B cell (primary cell): ENCODE measurements around the gene ATP11A. TPM values are rescaled to one million over a fixed set of nuclear protein-coding genes. Genes with fewer than 3 reads are reported as not detected.

Source experiments
- ATAC-seq: fragments of 200-7000 bp; cut with Tn5 transposase; one replicate; pipeline ENCODE4 v1.10.0; 2021; ENCODE audit warnings: low read depth, mild to moderate bottlenecking, moderate number of reproducible peaks, moderate library complexity
- CTCF ChIA-PET: fragments of 350-600 bp; sonication (Branson Sonifier 250); formaldehyde crosslinking; loops from one replicate; lab custom pipeline; 2021; ENCODE audit warnings: antibody characterized with exemption, inconsistent platforms; lab: Charles Lee
- POLR2A ChIA-PET: fragments of 350-600 bp; sonication (Branson Sonifier 250); formaldehyde crosslinking; loops from one replicate; lab custom pipeline; 2021; ENCODE audit warnings: antibody characterized with exemption; lab: Charles Lee
- DNase-seq: peaks from one replicate; pipeline ENCODE4 v3.0.0; 2013
- H2AFZ ChIP-seq: 2 replicates; pipeline ENCODE4 v1.6.1; 2012; ENCODE audit warnings: mild to moderate bottlenecking, low read depth, low read length; ENCODE audit not compliant: insufficient read depth, poor library complexity, severe bottlenecking
- H3K27ac ChIP-seq, 2 donors: 1 replicate in 1 of 2; 2 replicates in 1 of 2; pipeline ENCODE4 v1.5.1; 2012 to 2013; ENCODE audit warnings: low read length in 2 of 2, mild to moderate bottlenecking in 2 of 2, moderate library complexity in 1 of 2
- H3K27me3 ChIP-seq, 4 experiments: fragments of 200-600 bp in 1 of 4; sonication (generic) in 1 of 4; replicated peaks in 1 of 4; 1 replicate in 2 of 4; 2 replicates in 2 of 4; pipeline versions ENCODE4 v1.6.1 to v1.7.0; 2013 to 2016; ENCODE audit warnings: low read length in 3 of 4, mild to moderate bottlenecking in 2 of 4, mixed read lengths in 1 of 4, moderate library complexity in 1 of 4; ENCODE audit not compliant: insufficient read depth in 4 of 4, control insufficient read depth in 3 of 4; ENCODE audit errors: control extremely low read depth in 1 of 4
- H3K36me3 ChIP-seq, 2 experiments: replicated peaks in 1 of 2; 1 replicate in 1 of 2; 2 replicates in 1 of 2; pipeline versions ENCODE4 v1.6.1 to v1.7.1; 2013; ENCODE audit warnings: low read length in 1 of 2; ENCODE audit not compliant: insufficient read depth in 2 of 2, control insufficient read depth in 1 of 2; ENCODE audit errors: control extremely low read depth in 1 of 2, extremely low read depth in 1 of 2
- H3K4me1 ChIP-seq, 2 donors: fragments of 200-600 bp in 1 of 2; sonication (generic) in 1 of 2; 1 replicate in 1 of 2; 2 replicates in 1 of 2; pipeline versions ENCODE4 v1.5.1 to v1.6.1; 2013 to 2017; ENCODE audit warnings: low read length in 2 of 2; ENCODE audit not compliant: control insufficient read depth in 2 of 2, insufficient read depth in 2 of 2
- H3K4me2 ChIP-seq: replicated peaks from 2 replicates; pipeline ENCODE3; 2012; ENCODE audit warnings: mild to moderate bottlenecking, low read depth, low read length; ENCODE audit not compliant: poor library complexity, severe bottlenecking
- H3K4me3 ChIP-seq, 5 experiments: fragments of 200-600 bp in 1 of 5; sonication (generic) in 1 of 5; 1 replicate in 3 of 5; 2 replicates in 2 of 5; pipeline versions ENCODE4 v1.5.1 to v1.7.0; 2011 to 2016; ENCODE audit warnings: low read length in 4 of 5, mild to moderate bottlenecking in 4 of 5, low read depth in 2 of 5, control low read depth in 1 of 5, moderate library complexity in 1 of 5; ENCODE audit not compliant: insufficient read depth in 1 of 5; ENCODE audit errors: control extremely low read depth in 1 of 5, extremely low read depth in 1 of 5
- H3K79me2 ChIP-seq: fragments of 200-600 bp; sonication (generic); one replicate; pipeline ENCODE4 v1.6.0; 2016; ENCODE audit warnings: low read length; ENCODE audit not compliant: control insufficient read depth, insufficient read depth
- H3K9ac ChIP-seq: fragments of 200-600 bp; sonication (generic); 2 replicates; pipeline ENCODE4 v1.6.1; 2017; ENCODE audit warnings: mild to moderate bottlenecking, low read length, moderate library complexity
- H3K9me3 ChIP-seq, 3 donors: one replicate each; pipeline versions ENCODE4 v1.6.1 to v1.7.1; 2013; ENCODE audit warnings: low read length in 2 of 3; ENCODE audit not compliant: control insufficient read depth in 2 of 3, insufficient read depth in 1 of 3; ENCODE audit errors: control extremely low read depth in 1 of 3
- H4K20me1 ChIP-seq: 2 replicates; pipeline ENCODE4 v1.6.0; 2012; ENCODE audit warnings: mild to moderate bottlenecking, low read length; ENCODE audit not compliant: insufficient read depth, control insufficient read depth, poor library complexity, severe bottlenecking
- H3K27ac Mint-ChIP-seq: one replicate; pipeline ENCODE4 v1.8.0; 2021; ENCODE audit warnings: mixed read lengths
- H3K27me3 Mint-ChIP-seq: one replicate; pipeline ENCODE4 v1.8.0; 2021; ENCODE audit warnings: mixed read lengths
- H3K4me1 Mint-ChIP-seq: one replicate; pipeline ENCODE4 v1.8.0; 2021; ENCODE audit warnings: mixed read lengths
- H3K4me3 Mint-ChIP-seq: one replicate; pipeline ENCODE4 v1.8.0; 2021; ENCODE audit warnings: mixed read lengths
- H3K9me3 Mint-ChIP-seq: one replicate; pipeline ENCODE4 v1.8.0; 2022; ENCODE audit warnings: mixed read lengths; ENCODE audit not compliant: insufficient read depth
- CTCF ChIP-seq: fragments of 200-600 bp; IDR thresholded peaks from one replicate; pipeline ENCODE4 v1.8.0; 2022; ENCODE audit warnings: antibody characterized with exemption, mild to moderate bottlenecking
- EZH2 ChIP-seq: IDR thresholded peaks from 2 replicates; pipeline ENCODE4 v1.6.1; 2012; ENCODE audit warnings: borderline replicate concordance, low read depth, mild to moderate bottlenecking, moderate library complexity, low read length; ENCODE audit not compliant: insufficient read depth, poor library complexity, severe bottlenecking
- WGBS: methylation state at CpG from one replicate; pipeline ENCODE4 v1.1.5; 2013; ENCODE audit warnings: missing lambda C conversion rate; ENCODE audit not compliant: insufficient coverage; 5-methylcytosine and 5-hydroxymethylcytosine counted together
- intact Hi-C: fragments of 100-400 bp; cut with micrococcal nuclease; formaldehyde crosslinking; loops from one replicate; pipeline ENCODE4 v1.10.0; 2022
- polyA plus RNA-seq: library from polyadenylated mRNA; depleted of rRNA; stranded (reverse); fragments of >200 nt; gene quantifications from 2 replicates; pipeline ENCODE4 v1.2.3, GENCODE V29; 2012
- total RNA-seq, 2 donors: library from RNA; stranded (reverse); fragments of 120-200 nt in 1 of 2; gene quantifications; 1 replicate in 1 of 2; 2 replicates in 1 of 2; pipeline versions ENCODE4 v1.2.3 to v1.2.4, GENCODE V29; 2013 to 2022

ATP11A gene
- total and polyA plus RNA-seq, 2 donors (not counting 1 experiment from before 2014, with no cell fraction given), result 36.9 to 60.3 TPM

GRCh38 chr13:112647256-112647655 lies 42.6 kb upstream of the ATP11A start:
- H3K9me3 ChIP-seq, result no peaks in the 10 kb centered on the region
- TF ChIP-seq EZH2 (no peak), CTCF (no peak)
- Mint-ChIP-seq H3K9me3 (no peaks in the 10 kb centered on the region), H3K4me3 (no peak overlapping the region), H3K27me3 (peaks cover 6% of the 10 kb centered on the region), H3K4me1 (no peaks in the 10 kb centered on the region), H3K27ac (no peak overlapping the region)
- H3K36me3 ChIP-seq, result no peaks in the 10 kb centered on the region
- peaks cover 0 to 3% of the 10 kb centered on the region in 2 donors for H3K4me1 ChIP-seq
- no peak for ATAC-seq
- DNase-seq, result no peak
- no peaks in the 10 kb centered on the region for H3K27me3 ChIP-seq
- H4K20me1 ChIP-seq, result no peaks in the 10 kb centered on the region
- no peak overlapping the region for H3K9ac ChIP-seq
- H3K27ac ChIP-seq, result no peak overlapping the region
- ChIA-PET CTCF (interaction anchor here (1.2 kb wide), 1 partner anchor 228 kb away, joined by 3 read pairs; no protein-coding TSS in a partner anchor), POLR2A (no interaction called here)
- H3K79me2 ChIP-seq, result no peaks in the 10 kb centered on the region
- no peak overlapping the region for H2AFZ ChIP-seq
- H3K4me3 ChIP-seq, result no peak overlapping the region
- H3K4me2 ChIP-seq, result no peak overlapping the region
- intact Hi-C loops, result no loop called here
- WGBS, result 92% methylated on average over 14 of the region's 14 CpGs

GRCh38 chr13:112648101-112648500 lies 41.7 kb upstream of the ATP11A start:
- Histone ChIP-seq H3K9me3 (no peaks in the 10 kb centered on the region), H4K20me1 (no peaks in the 10 kb centered on the region), H3K4me1 (no peaks in the 10 kb centered on the region), H3K79me2 (no peaks in the 10 kb centered on the region), H3K36me3 (no peaks in the 10 kb centered on the region), H3K4me2 (no peak overlapping the region), H3K27ac (no peak overlapping the region), H2AFZ (no peak overlapping the region), H3K9ac (no peak overlapping the region), H3K4me3 (no peak overlapping the region), H3K27me3 (no peaks in the 10 kb centered on the region)
- ATAC-seq, result no peak
- Mint-ChIP-seq H3K9me3 (no peaks in the 10 kb centered on the region), H3K27me3 (peaks cover 9% of the 10 kb centered on the region), H3K27ac (no peak overlapping the region), H3K4me1 (no peaks in the 10 kb centered on the region), H3K4me3 (no peak overlapping the region)
- intact Hi-C loops, result no loop called here
- TF ChIP-seq CTCF (no peak), EZH2 (no peak)
- ChIA-PET POLR2A (no interaction called here), CTCF (no interaction called here)
- WGBS, result 97% methylated on average over 8 of the region's 10 CpGs
- no peak for DNase-seq
